ENCODE measurements around the gene TIPIN. TPM values are rescaled to one million over a fixed set of nuclear protein-coding genes. Genes with fewer than 3 reads are reported as not detected.

Gene TIPIN
- polyA plus RNA-seq, 1 of the 3 experiments (the other 2 are of a cell fraction): 5.7 TPM

GRCh38 chr15:66405007-66405406, 48.5 kb upstream of the TIPIN start:
- Histone ChIP-seq H2AFZ (ENCODE audit: low read depth) (no peak overlapping the region), H3K9me2 (no peaks in the 10 kb centered on the region), H3K4me3 (ENCODE audit: low read depth in 2 of 2, low read length in 1 of 2) (no peak overlapping the region), H3K9me3 (no peaks in the 10 kb centered on the region), H3K4me1 (ENCODE audit: control insufficient read depth in 1 of 2, insufficient read depth in 2 of 2, low read depth in 1 of 2, low read length in 1 of 2) (peaks cover 0 to 31% of the 10 kb centered on the region in 2 experiments; a peak in 3 of 4 replicates), H3K27me3 (ENCODE audit: insufficient read depth) (no peaks in the 10 kb centered on the region), H3F3A (replicated peaks; ENCODE audit: insufficient read depth) (peaks cover 7% of the 10 kb centered on the region), H4K20me1 (ENCODE audit: insufficient read depth) (peaks cover 27% of the 10 kb centered on the region), H3K79me2 (ENCODE audit: insufficient read depth) (peaks cover 97% of the 10 kb centered on the region), H3K36me3 (replicated peaks in 1 of 2; ENCODE audit: control insufficient read depth in 1 of 2, insufficient read depth in 2 of 2, low read length in 1 of 2) (no peaks in the 10 kb centered on the region), H3K4me2 (no peak overlapping the region), H3K9ac (no peak overlapping the region), H3K27ac (ENCODE audit: low read depth in 2 of 2, low read length in 1 of 2) (no peak overlapping the region)
- POLR2A ChIA-PET: no interaction called here
- TF ChIP-seq SIN3A (IDR thresholded peaks at IDR 0.05; ENCODE audit: borderline replicate concordance, low read depth, low read length) (no peak), FOXM1 (IDR thresholded peaks at IDR 0.05; ENCODE audit: low read depth) (no peak), RCOR1 (IDR thresholded peaks at IDR 0.05; ENCODE audit: low read length) (no peak), POLR2AphosphoS5 (IDR thresholded peaks at IDR 0.05; ENCODE audit: low read depth, low read length) (no peak), GATA2 (CRISPR knock-in tag; IDR thresholded peaks at IDR 0.05) (no peak)
- no peak for DNase-seq
- CTCF ChIA-PET: interaction anchor here (2.7 to 3.2 kb wide), 2 partner anchors 11 to 17 kb away, joined by 9 to 15 read pairs; no protein-coding TSS in a partner anchor
- 100% methylated on average over 2 of the region's 2 CpGs for WGBS (ENCODE audit: low lambda C conversion rate)

- CTCF ChIA-PET: interaction anchor here (2.7 to 3.2 kb wide), 2 partner anchors 10 to 16 kb away, joined by 9 to 15 read pairs; no protein-coding TSS in a partner anchor
- no peaks in the 10 kb centered on the region for H3K27me3 ChIP-seq (ENCODE audit: insufficient read depth)
- H3K27ac ChIP-seq (ENCODE audit: low read depth in 2 of 2, low read length in 1 of 2): no peak overlapping the region
- no peak for DNase-seq
- no peaks in the 10 kb centered on the region for H3K9me2 ChIP-seq
- WGBS (ENCODE audit: low lambda C conversion rate): 98% methylated on average over 7 of the region's 7 CpGs
- peaks cover 26% of the 10 kb centered on the region for H4K20me1 ChIP-seq (ENCODE audit: insufficient read depth)
- H3K9ac ChIP-seq: no peak overlapping the region
- H3K9me3 ChIP-seq: no peaks in the 10 kb centered on the region
- H3K79me2 ChIP-seq (ENCODE audit: insufficient read depth): peaks cover 97% of the 10 kb centered on the region
- POLR2A ChIA-PET: no interaction called here
- H3F3A ChIP-seq (replicated peaks; ENCODE audit: insufficient read depth): peaks cover 7% of the 10 kb centered on the region
- H3K4me1 ChIP-seq (ENCODE audit: control insufficient read depth in 1 of 2, insufficient read depth in 2 of 2, low read depth in 1 of 2, low read length in 1 of 2): peaks cover 0 to 27% of the 10 kb centered on the region in 2 experiments; a peak in 3 of 4 replicates
- no peak overlapping the region for H3K4me3 ChIP-seq (ENCODE audit: low read depth in 2 of 2, low read length in 1 of 2)
- TF ChIP-seq RCOR1 (IDR thresholded peaks at IDR 0.05; ENCODE audit: low read length) (no peak), MAX (IDR thresholded peaks at IDR 0.05; ENCODE audit: low read depth) (no peak), EP300 (IDR thresholded peaks at IDR 0.05; ENCODE audit: borderline replicate concordance in 1 of 2, low read depth in 1 of 2, low read length in 1 of 2) (no peak), TAF1 (IDR thresholded peaks at IDR 0.05; ENCODE audit: borderline replicate concordance, low read depth, low read length) (no peak), RFX5 (IDR thresholded peaks at IDR 0.05; ENCODE audit: low read length) (no peak), USF1 (IDR thresholded peaks at IDR 0.05; ENCODE audit: borderline replicate concordance, low read depth) (no peak), SIN3A (IDR thresholded peaks at IDR 0.05; ENCODE audit: borderline replicate concordance, low read depth, low read length) (no peak), JUND (IDR thresholded peaks at IDR 0.05) (no peak)
- no peak overlapping the region for H3K4me2 ChIP-seq
- H3K36me3 ChIP-seq (replicated peaks in 1 of 2; ENCODE audit: control insufficient read depth in 1 of 2, insufficient read depth in 2 of 2, low read length in 1 of 2): no peaks in the 10 kb centered on the region
- no peak overlapping the region for H2AFZ ChIP-seq (ENCODE audit: low read depth)
Observed at GRCh38 chr15:66404532-66404931, 48.0 kb upstream of the TIPIN start.

GRCh38 chr15:66404122-66404521, 47.6 kb upstream of the TIPIN start:
- Histone ChIP-seq H3K9me3 (no peaks in the 10 kb centered on the region), H3K4me3 (ENCODE audit: low read depth in 2 of 2, low read length in 1 of 2) (no peak overlapping the region), H3K27me3 (ENCODE audit: insufficient read depth) (no peaks in the 10 kb centered on the region), H4K20me1 (ENCODE audit: insufficient read depth) (peaks cover 22% of the 10 kb centered on the region), H3K4me1 (ENCODE audit: control insufficient read depth in 1 of 2, insufficient read depth in 2 of 2, low read depth in 1 of 2, low read length in 1 of 2) (peaks cover 0 to 23% of the 10 kb centered on the region in 2 experiments; a peak in 3 of 4 replicates), H2AFZ (ENCODE audit: low read depth) (no peak overlapping the region), H3K36me3 (replicated peaks in 1 of 2; ENCODE audit: control insufficient read depth in 1 of 2, insufficient read depth in 2 of 2, low read length in 1 of 2) (no peaks in the 10 kb centered on the region), H3K4me2 (no peak overlapping the region), H3K9me2 (no peaks in the 10 kb centered on the region), H3K27ac (ENCODE audit: low read depth in 2 of 2, low read length in 1 of 2) (no peak overlapping the region), H3K79me2 (ENCODE audit: insufficient read depth) (peaks cover 97% of the 10 kb centered on the region), H3F3A (replicated peaks; ENCODE audit: insufficient read depth) (peaks cover 7% of the 10 kb centered on the region), H3K9ac (no peak overlapping the region)
- ChIA-PET POLR2A (no interaction called here), CTCF (interaction anchor here (2.7 to 3.2 kb wide), 2 partner anchors 10 to 16 kb away, joined by 9 to 15 read pairs; no protein-coding TSS in a partner anchor)
- 92% methylated on average over 8 of the region's 8 CpGs for WGBS (ENCODE audit: low lambda C conversion rate)
- TF ChIP-seq PBX3 (IDR thresholded peaks at IDR 0.05) (no peak), RFX5 (IDR thresholded peaks at IDR 0.05; ENCODE audit: low read length) (no peak), EZH2phosphoT487 (IDR thresholded peaks at IDR 0.05; ENCODE audit: borderline replicate concordance, low read depth) (no peak), YY1 (IDR thresholded peaks at IDR 0.05; ENCODE audit: low read depth) (no peak), MEF2A (IDR thresholded peaks at IDR 0.05; ENCODE audit: borderline replicate concordance, low read depth) (no peak), FOXJ3 (CRISPR knock-in tag; IDR thresholded peaks at IDR 0.05) (no peak), USF2 (IDR thresholded peaks at IDR 0.05; ENCODE audit: borderline replicate concordance, low read depth, low read length) (no peak), JUND (IDR thresholded peaks at IDR 0.05) (no peak), MXI1 (IDR thresholded peaks at IDR 0.05; ENCODE audit: low read depth, low read length) (no peak)
- DNase-seq: no peak
